GM19463 (cell line): Measurements from ENCODE around the gene MIPOL1.
"Not testable (repeated sequence)": the region's sequence is repeated elsewhere in the genome, so short reads cannot be mapped to it uniquely, and the experiment has no call there.

Source experiments
- ATAC-seq: cut with Tn5 transposase; IDR thresholded peaks from one replicate; pipeline ENCODE4 v1.9.1; 2021; ENCODE audit warnings: mild to moderate bottlenecking, moderate library complexity; ENCODE audit not compliant: unreplicated experiment

The MIPOL1 gene

GRCh38 chr14:37197421-37198272, at the start of gene MIPOL1:
TSS of gene MIPOL1 (plus strand) at chr14:37197937. CDS start at chr14:37247889, 49,952 bp downstream.
- ATAC-seq: no peak

- ATAC-seq: no peak
These were observed 47.3 kb upstream of the MIPOL1 start for GRCh38 chr14:37150414-37150813.

- ATAC-seq: no peak
These were observed 44.7 kb upstream of the MIPOL1 start for GRCh38 chr14:37153005-37153404.

GRCh38 chr14:37153483-37153882, 44.3 kb upstream of the MIPOL1 start:
- no peak for ATAC-seq

- no peak for ATAC-seq
These were observed 39.8 kb upstream of the MIPOL1 start for GRCh38 chr14:37157987-37158386.

- ATAC-seq: not testable (repeated sequence)
These were observed 35.4 kb upstream of the MIPOL1 start for GRCh38 chr14:37162307-37162706.

- no peak for ATAC-seq
These were observed 31.9 kb upstream of the MIPOL1 start for GRCh38 chr14:37165794-37166193.

- no peak for ATAC-seq
These were observed 30.3 kb upstream of the MIPOL1 start for GRCh38 chr14:37167151-37168047.

- ATAC-seq: no peak
These were observed 29.0 kb upstream of the MIPOL1 start for GRCh38 chr14:37168721-37169120.

DNA sequence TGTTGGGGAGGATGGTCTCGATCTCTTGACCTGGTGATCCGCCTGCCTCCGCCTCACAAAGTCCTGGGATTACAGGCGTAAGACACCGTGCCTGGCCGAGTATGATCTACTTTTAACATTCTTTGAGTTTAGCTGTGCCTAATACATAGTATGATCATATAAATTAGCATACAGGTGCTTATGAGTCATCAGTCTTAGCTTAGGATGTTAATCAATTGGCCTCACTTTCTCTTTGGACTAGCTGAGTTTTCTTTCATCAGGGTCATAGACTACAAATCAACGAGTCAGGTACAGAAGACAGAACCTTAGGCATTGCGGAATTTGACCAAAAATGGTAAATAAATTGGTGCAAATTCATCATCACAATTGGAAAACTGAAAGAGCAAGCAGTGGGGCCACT, 27.5 kb upstream of the MIPOL1 start:
- ATAC-seq: no peak

DNA sequence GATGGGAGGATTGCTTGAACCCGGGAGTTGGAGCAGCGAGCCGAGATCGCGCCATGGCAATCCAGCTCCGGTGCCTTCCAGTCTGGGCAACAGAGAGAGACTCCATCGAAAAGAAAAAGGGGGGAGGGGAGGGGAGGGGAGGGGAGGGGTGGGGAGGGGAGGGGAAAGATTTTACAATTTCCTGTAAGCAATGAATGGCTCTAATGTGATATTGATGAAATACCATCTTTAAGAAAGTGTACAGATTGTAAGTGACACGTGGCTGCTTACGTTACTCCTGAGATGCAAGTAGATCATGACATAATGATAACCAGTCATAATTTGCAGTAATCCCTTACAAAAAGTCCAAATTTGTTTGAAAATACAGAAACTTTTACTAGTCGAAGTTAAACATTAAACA, 26.7 kb upstream of the MIPOL1 start:
- no peak for ATAC-seq

- no peak for ATAC-seq
These were observed 26.1 kb upstream of the MIPOL1 start for GRCh38 chr14:37171678-37172023.

DNA sequence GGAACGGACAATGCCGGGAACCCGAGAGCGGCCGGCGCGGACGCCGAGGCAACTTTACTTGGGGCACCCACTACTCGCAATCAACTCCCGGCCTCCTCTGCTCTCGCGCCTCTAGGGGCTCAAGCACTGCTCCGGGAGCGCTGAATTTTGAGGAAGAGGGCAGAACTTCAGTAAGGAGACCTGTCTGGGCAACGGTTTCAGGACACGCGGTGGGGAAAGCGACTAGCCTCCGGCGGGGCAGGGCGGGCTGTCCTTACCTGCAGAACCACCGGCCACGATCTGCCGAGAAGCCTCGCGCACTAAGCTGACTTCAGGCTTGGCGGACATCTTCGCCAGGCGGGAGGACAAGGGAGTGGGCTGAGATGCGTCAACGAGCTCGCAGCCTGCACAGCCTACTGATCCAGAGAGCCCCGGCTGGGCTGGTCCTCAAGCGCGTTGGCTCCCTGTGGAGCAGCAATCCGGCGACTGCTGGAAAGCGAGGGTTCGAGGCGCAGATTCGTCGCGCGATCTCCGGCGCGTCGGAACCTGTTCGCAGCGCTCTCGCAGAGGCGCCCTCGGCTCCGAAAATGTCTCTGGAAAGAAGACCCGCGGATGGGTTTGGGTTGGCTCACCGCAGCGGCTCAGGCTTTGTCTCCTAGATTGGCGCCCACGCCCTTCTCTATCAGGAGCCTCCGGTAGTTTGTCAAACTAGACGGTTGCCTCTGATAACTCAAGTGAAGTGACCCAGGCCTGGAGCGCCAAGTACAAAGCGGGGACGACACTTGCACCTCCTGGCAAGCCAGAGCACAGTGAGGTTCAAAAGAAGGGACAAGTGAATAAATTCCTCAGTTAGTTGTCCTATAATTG, 25.5 kb upstream of the MIPOL1 start, which contains the start of gene SLC25A21:
SLC25A21 (minus strand) TSS at position 583 of the 846 bp plus-strand sequence.
- no peak for ATAC-seq

- no peak for ATAC-seq
These were observed 24.7 kb upstream of the MIPOL1 start for GRCh38 chr14:37172936-37173614.

- ATAC-seq: no peak
These were observed 17.7 kb upstream of the MIPOL1 start for GRCh38 chr14:37179896-37180502.

GRCh38 chr14:37180886-37181285, 16.9 kb upstream of the MIPOL1 start:
- ATAC-seq: not testable (repeated sequence)

DNA sequence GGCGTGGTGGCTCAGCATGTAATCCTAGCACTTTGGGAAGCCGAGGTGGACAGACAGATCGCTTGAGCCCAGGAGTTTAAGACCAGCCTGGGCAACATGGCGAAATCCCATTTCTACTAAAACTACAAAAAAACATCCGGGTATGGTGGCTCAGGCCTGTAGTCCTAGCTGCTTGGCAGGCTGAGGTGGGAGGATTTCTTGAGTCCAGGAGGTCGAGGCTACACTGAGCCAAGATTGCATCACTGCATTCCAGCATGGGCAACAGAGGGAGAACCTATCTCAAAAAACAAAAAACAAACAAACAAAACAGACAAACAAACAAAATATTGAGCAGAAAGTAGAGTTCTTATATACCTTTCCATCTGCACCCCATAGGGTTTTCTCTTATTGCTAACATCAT, 16.3 kb upstream of the MIPOL1 start:
- no peak for ATAC-seq

GRCh38 chr14:37184520-37184919, 13.2 kb upstream of the MIPOL1 start:
- not testable (repeated sequence) for ATAC-seq

- ATAC-seq: no peak
These were observed 12.1 kb upstream of the MIPOL1 start for GRCh38 chr14:37185670-37186069.

GRCh38 chr14:37186865-37187264, 10.9 kb upstream of the MIPOL1 start:
- no peak for ATAC-seq
